Motor neuron (in vitro differentiated cells): Measurements from ENCODE around the gene CYP4V2. TPM values are rescaled to one million over a fixed set of nuclear protein-coding genes. Genes with fewer than 3 reads are reported as not detected.

Experiments used
- ATAC-seq, 8 experiments: fragments of 200-7000 bp; cut with Tn5 transposase; replicated peaks in 6 of 8; 2 replicates each; pipeline ENCODE4 v1.8.0; 2021; ENCODE audit warnings: mild to moderate bottlenecking in 8 of 8, moderate library complexity in 8 of 8
- H3K27ac ChIP-seq, 2 donors: fragments of 250-450 bp; sonication (Bioruptor Pico); 2 replicates each; pipeline ENCODE4 v1.9.0; 2021; ENCODE audit warnings: antibody characterized with exemption in 2 of 2, mild to moderate bottlenecking in 2 of 2, moderate library complexity in 1 of 2
- H3K4me1 ChIP-seq, 2 donors: fragments of 250-450 bp; sonication (Bioruptor Pico); replicated peaks in 1 of 2; 2 replicates each; pipeline ENCODE4 v1.6.1; 2021; ENCODE audit warnings: antibody characterized with exemption in 2 of 2, mild to moderate bottlenecking in 2 of 2, moderate library complexity in 1 of 2
- H3K4me3 ChIP-seq, 5 donors: fragments of 250-450 bp; sonication (Bioruptor Pico); 2 replicates each; pipeline ENCODE4 v1.9.0; 2021; ENCODE audit warnings: antibody characterized with exemption in 5 of 5, mild to moderate bottlenecking in 5 of 5, moderate library complexity in 4 of 5
- WGBS, 10 experiments: fragments of 450-650 bp; shearing (Covaris generic); methylation state at CpG; one replicate each; pipeline ENCODE4 v1.0.0; 2022; 5-methylcytosine and 5-hydroxymethylcytosine counted together
- in situ Hi-C, 9 experiments: fragments of 400-800 bp; cut with MboI; loops; one replicate each; pipeline ENCODE4 v1.15.0; 2021; ENCODE audit warnings: low sequenced_read_pairs in 9 of 9, low pct_unique_long_range_greater_than_20kb in 2 of 9; ENCODE audit not compliant: unreplicated experiment in 9 of 9
- total RNA-seq, 8 experiments: library from RNA; unstranded; fragments of 300-600 nt; gene quantifications; 2 replicates each; pipeline versions ENCODE4 v1.2.3 to v1.2.4, GENCODE V29; 2022

Gene CYP4V2
- 10 to 100 TPM in 2 of 8 experiments, 1 to 10 TPM in 6; 3.1 to 19.0 (median 8.0) TPM for total RNA-seq

GRCh38 chr4:186191200-186192065 lies at the start of gene CYP4V2:
Gene CYP4V2, plus strand, starts transcription at chr4:186191567. Its CDS starts 257 bp downstream, at chr4:186191824.
- Histone ChIP-seq H3K27ac (peak within 1 kb of the TSS; percentile 75 to 91), H3K4me3 (peak within 1 kb of the TSS; percentile 55 to 84 (median 77)), H3K4me1 (peaks cover 13 to 26% of the 10 kb centered on the region in 2 donors)
- 0% methylated on average over 2 of the region's 107 CpGs; no CpG with 5 or more reads in 9 of the 10 experiments for WGBS, 10 experiments
- in situ Hi-C loops = no loop called here
- peak; percentile 75 to 86 (median 78) for ATAC-seq

DNA sequence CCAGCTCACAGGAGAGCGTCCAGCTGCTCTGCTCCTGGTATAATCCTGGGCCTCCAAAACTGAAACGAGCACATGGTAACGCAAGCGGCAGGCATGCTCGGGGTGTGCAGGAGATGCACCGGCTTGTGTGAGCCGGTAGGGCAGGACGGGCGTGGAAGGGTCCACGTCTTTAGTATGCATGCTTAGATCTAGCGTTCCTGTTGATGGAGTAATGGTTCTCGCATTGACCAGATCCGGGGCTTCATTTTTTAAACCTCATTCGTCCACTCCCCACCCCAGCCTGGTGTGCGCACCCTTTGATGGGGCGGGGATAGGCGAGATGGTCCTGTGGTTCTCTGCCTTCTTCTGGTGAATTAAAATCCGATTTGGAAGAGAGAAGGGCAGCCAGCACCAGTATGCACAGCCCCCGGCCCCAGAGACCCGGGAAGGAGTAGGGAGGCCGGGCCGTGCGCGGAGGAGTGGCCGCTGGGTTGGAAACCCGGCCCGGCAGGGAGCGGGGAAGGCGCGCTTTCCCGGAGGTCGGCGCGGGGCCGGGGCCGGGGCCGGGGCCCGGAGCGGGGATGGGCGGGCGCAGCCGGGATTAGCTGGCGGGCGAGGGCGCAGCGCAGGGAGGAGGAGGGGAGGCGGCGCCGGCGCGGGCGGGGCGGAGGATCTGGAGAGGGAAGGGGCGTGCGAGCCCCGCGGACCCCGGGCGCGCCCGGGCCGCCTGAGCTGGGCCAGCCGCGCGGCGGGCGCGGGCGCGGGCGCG lies 47.0 kb upstream of the CYP4V2 start:
- H3K27ac ChIP-seq = peak overlapping the region; percentile 79 to 91
- WGBS, 10 experiments = 0 to 32% (median 13%) methylated on average over 2 to 13 of the region's 72 CpGs; no CpG with 5 or more reads in 4 of the 10 experiments
- peak; percentile 71 to 91 (median 88) for ATAC-seq
- H3K4me3 ChIP-seq = peak overlapping the region; percentile 42 to 60 (median 46)
- H3K4me1 ChIP-seq = peaks cover 7% of the 10 kb centered on the region in 2 donors
- in situ Hi-C loops = no loop called here

- ATAC-seq = peak; percentile 60 to 82 (median 78)
- in situ Hi-C loops = no loop called here
- H3K27ac ChIP-seq = peak overlapping the region; percentile 79 to 91
Observed at GRCh38 chr4:186144946-186145569, 46.3 kb upstream of the CYP4V2 start.

GRCh38 chr4:186146458-186146857 lies 44.9 kb upstream of the CYP4V2 start:
- no peak for ATAC-seq
- H3K4me3 ChIP-seq = no peak overlapping the region
- H3K4me1 ChIP-seq = peaks cover 7% of the 10 kb centered on the region in 2 donors
- in situ Hi-C loops = no loop called here
- no peak overlapping the region for H3K27ac ChIP-seq
- 17 to 86% (median 47%) methylated on average over 3 to 9 of the region's 9 CpGs for WGBS, 10 experiments

More at GRCh38 chr4:186144946-186145569, 46.3 kb upstream of the CYP4V2 start:
- Histone ChIP-seq H3K4me1 (peaks cover 7% of the 10 kb centered on the region in 2 donors), H3K4me3 (peak overlapping the region; percentile 42 to 60 (median 46))
- WGBS, 10 experiments = 0% methylated on average over 1 to 6 of the region's 54 CpGs; no CpG with 5 or more reads in 7 of the 10 experiments

- no peak overlapping the region for H3K27ac ChIP-seq
- no peak overlapping the region for H3K4me3 ChIP-seq
- 64 to 100% (median 78%) methylated on average over 1 of the region's 1 CpG; no CpG with 5 or more reads in 2 of the 10 experiments for WGBS, 10 experiments
- peaks cover 7% of the 10 kb centered on the region in 2 donors for H3K4me1 ChIP-seq
- no peak for ATAC-seq
- in situ Hi-C loops = no loop called here
Observed at GRCh38 chr4:186148336-186148975, 42.9 kb upstream of the CYP4V2 start.

DNA sequence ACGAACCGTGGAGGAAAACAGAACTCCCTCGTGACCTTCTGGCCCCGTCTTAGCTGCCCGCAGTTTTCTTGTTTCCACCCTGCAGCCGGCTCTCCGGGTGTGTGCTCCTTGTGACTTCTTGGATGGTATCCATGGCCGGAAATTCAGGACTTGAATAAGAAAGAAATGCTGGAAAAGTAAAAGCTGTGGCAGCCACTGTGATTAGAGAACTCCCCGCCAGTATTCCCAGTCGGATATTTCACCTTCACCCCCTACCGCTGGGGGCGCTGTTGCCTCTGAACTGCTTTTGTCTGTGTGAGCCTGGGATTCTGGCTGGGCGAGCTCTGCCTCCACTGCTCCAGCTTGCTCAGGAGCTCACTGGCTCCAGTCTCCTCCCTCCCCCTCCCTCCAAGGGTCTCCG lies 41.5 kb upstream of the CYP4V2 start:
- H3K27ac ChIP-seq = no peak overlapping the region
- in situ Hi-C loops = no loop called here
- peak in 3 of 8 experiments; percentile 10 to 59 (median 45) for ATAC-seq

GRCh38 chr4:186150926-186151325 lies 40.4 kb upstream of the CYP4V2 start:
- H3K4me3 ChIP-seq = no peak overlapping the region
- H3K4me1 ChIP-seq = no peaks in the 10 kb centered on the region
- H3K27ac ChIP-seq = no peak overlapping the region
- 79 to 100% (median 97%) methylated on average over 1 to 9 of the region's 13 CpGs; no CpG with 5 or more reads in 2 of the 10 experiments for WGBS, 10 experiments
- ATAC-seq = no peak
- in situ Hi-C loops = no loop called here

More for the DNA sequence above, 41.5 kb upstream of the CYP4V2 start:
- WGBS, 10 experiments = 0 to 100% (median 61%) methylated on average over 1 to 13 of the region's 14 CpGs
- H3K4me1 ChIP-seq = peaks cover 0 to 3% of the 10 kb centered on the region in 2 donors
- no peak overlapping the region for H3K4me3 ChIP-seq

- WGBS, 10 experiments = 35 to 100% (median 91%) methylated on average over 1 to 7 of the region's 7 CpGs; no CpG with 5 or more reads in 2 of the 10 experiments
- in situ Hi-C loops = no loop called here
- no peak for ATAC-seq
- Histone ChIP-seq H3K4me3 (no peak overlapping the region), H3K4me1 (no peaks in the 10 kb centered on the region), H3K27ac (no peak overlapping the region)
Observed at GRCh38 chr4:186151499-186151898, 39.9 kb upstream of the CYP4V2 start.

GRCh38 chr4:186158021-186158813 lies 33.1 kb upstream of the CYP4V2 start:
- in situ Hi-C loops = no loop called here
- H3K4me1 ChIP-seq = no peaks in the 10 kb centered on the region
- WGBS, 10 experiments = 0 to 100% (median 37%) methylated on average over 1 to 2 of the region's 17 CpGs; no CpG with 5 or more reads in 4 of the 10 experiments
- ATAC-seq = peak in 1 of 8 experiments; percentile 43
- H3K4me3 ChIP-seq = no peak overlapping the region
- H3K27ac ChIP-seq = no peak overlapping the region

- 30 to 100% (median 75%) methylated on average over 1 to 5 of the region's 5 CpGs for WGBS, 10 experiments
- H3K4me1 ChIP-seq = no peaks in the 10 kb centered on the region
- H3K4me3 ChIP-seq = no peak overlapping the region
- H3K27ac ChIP-seq = no peak overlapping the region
- no peak for ATAC-seq
- in situ Hi-C loops = no loop called here
Observed at GRCh38 chr4:186158966-186159365, 32.4 kb upstream of the CYP4V2 start.

DNA sequence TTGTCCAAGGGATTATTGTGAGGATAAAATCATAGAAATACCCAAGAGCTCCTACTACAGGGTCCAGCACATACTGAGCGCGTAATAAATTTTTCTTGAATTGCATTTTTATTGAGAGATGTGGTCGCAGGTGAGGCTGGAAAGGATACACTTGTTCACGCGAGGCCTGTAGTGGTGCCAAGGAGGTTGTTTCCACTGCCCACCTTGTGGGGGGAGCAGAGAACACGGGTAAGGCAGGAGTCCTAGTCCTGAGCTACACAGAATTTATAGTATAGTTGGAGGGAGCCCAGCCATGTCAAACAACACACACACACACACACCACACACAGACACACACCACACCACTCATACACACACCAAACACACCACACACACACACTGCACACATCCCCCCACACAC lies 31.8 kb upstream of the CYP4V2 start:
- no peak overlapping the region for H3K27ac ChIP-seq
- no peaks in the 10 kb centered on the region for H3K4me1 ChIP-seq
- in situ Hi-C loops = no loop called here
- WGBS, 10 experiments = 40 to 100% (median 84%) methylated on average over 1 to 3 of the region's 6 CpGs; no CpG with 5 or more reads in 4 of the 10 experiments
- ATAC-seq = no peak
- H3K4me3 ChIP-seq = no peak overlapping the region

DNA sequence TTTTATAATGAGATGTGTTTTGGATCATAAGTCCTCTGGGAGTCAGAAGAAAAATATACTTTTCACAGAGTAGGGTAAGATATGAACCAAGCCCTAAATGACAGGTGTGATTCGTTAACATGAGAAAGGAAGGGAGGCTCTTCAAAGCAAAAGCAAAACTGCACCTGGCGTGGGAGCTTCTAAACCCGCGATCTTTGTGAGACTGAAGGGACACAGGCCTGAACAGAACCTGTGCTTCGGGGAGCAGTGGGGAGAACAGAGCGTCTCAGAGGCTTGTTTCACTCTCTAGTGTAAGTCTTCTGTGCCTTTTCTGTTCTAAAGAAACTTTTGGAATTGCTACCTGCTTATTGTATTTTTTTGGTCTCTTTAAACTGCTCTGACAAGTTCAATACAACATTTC lies 30.2 kb upstream of the CYP4V2 start:
- no peaks in the 10 kb centered on the region for H3K4me1 ChIP-seq
- ATAC-seq = no peak

More for the DNA sequence above, 30.2 kb upstream of the CYP4V2 start:
- no peak overlapping the region for H3K4me3 ChIP-seq
- in situ Hi-C loops = no loop called here
- WGBS, 10 experiments = 33 to 94% (median 78%) methylated on average over 2 to 6 of the region's 6 CpGs; no CpG with 5 or more reads in 2 of the 10 experiments
- no peak overlapping the region for H3K27ac ChIP-seq
